PFSK-1 (cell line): Measurements from ENCODE around the gene NKX6-2.

ENCODE experiments used
- FOXP2 ChIP-seq: optimal IDR thresholded peaks from 2 replicates; pipeline ENCODE3; 2011; ENCODE audit warnings: borderline replicate concordance, control low read depth, inconsistent platforms; ENCODE audit not compliant: insufficient read depth; ENCODE audit errors: extremely low read length, extremely low read depth
- POLR2AphosphoS5 ChIP-seq: IDR thresholded peaks from 2 replicates; pipeline ENCODE4 v1.6.1; 2012; ENCODE audit warnings: low read depth, mild to moderate bottlenecking, control low read depth, low read length, moderate library complexity
- REST ChIP-seq, 2 experiments: IDR thresholded peaks; 2 replicates each; pipeline versions ENCODE4 v1.6.1 to v1.8.0; 2011 to 2012; ENCODE audit warnings: low read depth in 2 of 2, low read length in 2 of 2, control low read depth in 1 of 2, inconsistent platforms in 1 of 2, mild to moderate bottlenecking in 1 of 2, moderate library complexity in 1 of 2; ENCODE audit not compliant: insufficient read depth in 1 of 2
- SIN3A ChIP-seq: IDR thresholded peaks from 2 replicates; pipeline ENCODE4 v1.6.1; 2012; ENCODE audit warnings: mild to moderate bottlenecking, low read length, moderate library complexity, borderline replicate concordance; ENCODE audit not compliant: insufficient read depth
- TAF1 ChIP-seq: IDR thresholded peaks from 2 replicates; pipeline ENCODE4 v1.6.1; 2012; ENCODE audit warnings: low read length, control low read depth, borderline replicate concordance; ENCODE audit not compliant: insufficient read depth

NKX6-2 gene

DNA sequence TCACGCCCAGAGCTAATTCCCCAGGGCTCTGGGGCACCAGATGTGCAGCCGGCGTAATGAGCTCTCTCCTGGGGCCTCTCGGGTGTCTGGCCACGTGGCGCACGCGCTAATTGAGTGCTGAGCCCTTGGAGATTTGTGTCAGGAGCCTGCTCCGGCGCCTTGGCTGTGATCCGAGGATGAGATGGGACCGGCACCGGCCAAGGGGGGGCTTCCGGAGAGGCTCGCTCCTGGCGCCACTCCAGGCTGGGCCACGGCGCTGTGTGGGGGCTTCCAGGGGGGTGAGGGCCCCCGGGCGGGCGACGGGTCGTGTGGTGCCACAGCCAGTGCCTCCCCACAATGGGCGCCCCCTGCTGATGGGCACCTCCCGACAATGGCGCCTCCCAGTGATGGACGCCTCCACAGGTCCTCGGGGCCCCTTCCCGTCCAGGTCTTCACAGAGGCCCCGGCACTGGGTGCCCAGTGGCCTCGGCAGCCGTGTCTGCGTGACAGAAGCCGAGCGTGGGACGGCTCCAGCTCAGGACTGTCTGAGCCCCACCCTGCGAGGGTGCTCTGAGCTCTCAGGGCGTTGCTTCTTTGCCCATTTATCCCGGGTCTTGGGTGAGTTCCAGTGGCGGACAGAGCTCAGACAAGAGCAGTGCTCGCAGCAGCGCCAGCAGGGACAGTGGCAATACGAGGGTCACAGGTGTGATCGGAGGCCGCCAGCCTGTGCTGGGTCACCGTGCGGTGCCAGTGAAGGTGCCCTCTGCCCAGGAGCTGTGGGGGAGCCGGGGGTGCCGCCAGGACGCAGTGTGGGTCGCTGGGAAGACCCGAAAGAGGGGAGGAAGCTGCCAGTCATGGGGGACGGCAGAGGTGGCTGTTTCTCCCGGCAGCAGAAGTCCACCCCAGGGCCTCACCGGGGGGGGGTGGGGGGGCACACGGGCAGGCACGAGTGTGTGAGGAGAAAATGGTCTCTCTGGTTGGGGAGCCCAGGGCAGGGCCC lies 8.2 kb upstream of the NKX6-2 start:
- TF ChIP-seq REST (IDR thresholded peaks at IDR 0.05; ENCODE audit: insufficient read depth in 1 of 2, low read depth in 2 of 2, low read length in 2 of 2) (no peak), TAF1 (no peak), SIN3A (no peak), FOXP2 (no peak), POLR2AphosphoS5 (no peak)

- TF ChIP-seq TAF1 = no peak
- TF ChIP-seq REST (IDR thresholded peaks at IDR 0.05; ENCODE audit: insufficient read depth in 1 of 2, low read depth in 2 of 2, low read length in 2 of 2) = no peak
- no peak for TF ChIP-seq POLR2AphosphoS5
- no peak for TF ChIP-seq FOXP2
Observed at GRCh38 chr10:132793213-132793612, 7.3 kb upstream of the NKX6-2 start.

GRCh38 chr10:132792796-132793195 lies 6.8 kb upstream of the NKX6-2 start:
- TF ChIP-seq FOXP2 (no peak), POLR2AphosphoS5 (no peak), REST (IDR thresholded peaks at IDR 0.05; ENCODE audit: insufficient read depth in 1 of 2, low read depth in 2 of 2, low read length in 2 of 2) (no peak), SIN3A (no peak), TAF1 (no peak)

GRCh38 chr10:132790934-132791829 lies 5.2 kb upstream of the NKX6-2 start:
- no peak for TF ChIP-seq TAF1
- no peak for TF ChIP-seq POLR2AphosphoS5
- no peak for TF ChIP-seq REST (IDR thresholded peaks at IDR 0.05; ENCODE audit: insufficient read depth in 1 of 2, low read depth in 2 of 2, low read length in 2 of 2)
- TF ChIP-seq FOXP2 = no peak
- no peak for TF ChIP-seq SIN3A
